HTERT RPE-1 (cell line): Measurements from ENCODE around the gene CAMK2D.
"Not testable (repeated sequence)": the region's sequence is repeated elsewhere in the genome, so short reads cannot be mapped to it uniquely, and the experiment has no call there.

Experiments
- in situ Hi-C: fragments of 300-500 bp; cut with MboI; formaldehyde crosslinking; loops from 4 replicates; pipeline ENCODE4 v1.14.3; 2020; ENCODE audit warnings: low sequenced_read_pairs

Gene CAMK2D

GRCh38 chr4:113687067-113687718, 74.3 kb downstream of the CAMK2D start:
- in situ Hi-C loops: no loop called here

- in situ Hi-C loops: not testable (repeated sequence)
Observed at GRCh38 chr4:113685157-113685556, 76.4 kb downstream of the CAMK2D start.

DNA sequence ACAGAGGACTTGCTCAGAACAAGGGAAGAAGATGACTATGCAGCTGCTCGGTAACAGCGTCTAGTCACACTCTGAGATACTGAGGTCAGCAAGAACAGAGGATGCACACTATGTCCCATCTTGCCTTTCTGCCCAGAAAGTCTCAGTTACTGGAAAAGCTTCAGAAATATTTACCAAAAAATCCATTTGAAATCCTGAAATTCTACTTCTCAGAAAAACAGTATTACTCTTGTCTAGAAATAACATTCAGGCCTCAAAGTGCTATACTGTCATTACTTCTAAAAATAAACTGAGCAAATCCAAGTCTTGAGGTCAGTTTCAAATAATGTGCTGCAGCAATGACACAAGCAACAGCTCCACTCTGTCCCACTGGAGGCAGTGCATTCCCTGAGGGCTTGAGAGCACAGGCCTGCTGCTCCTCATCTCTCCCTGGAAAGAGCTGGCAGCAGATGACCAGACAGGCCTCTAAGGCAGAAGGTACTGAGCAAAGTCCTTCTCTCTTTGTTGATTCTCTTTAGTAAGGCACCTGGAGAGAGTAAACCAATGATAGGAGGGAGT, 76.9 kb downstream of the CAMK2D start:
- in situ Hi-C loops: no loop called here

DNA sequence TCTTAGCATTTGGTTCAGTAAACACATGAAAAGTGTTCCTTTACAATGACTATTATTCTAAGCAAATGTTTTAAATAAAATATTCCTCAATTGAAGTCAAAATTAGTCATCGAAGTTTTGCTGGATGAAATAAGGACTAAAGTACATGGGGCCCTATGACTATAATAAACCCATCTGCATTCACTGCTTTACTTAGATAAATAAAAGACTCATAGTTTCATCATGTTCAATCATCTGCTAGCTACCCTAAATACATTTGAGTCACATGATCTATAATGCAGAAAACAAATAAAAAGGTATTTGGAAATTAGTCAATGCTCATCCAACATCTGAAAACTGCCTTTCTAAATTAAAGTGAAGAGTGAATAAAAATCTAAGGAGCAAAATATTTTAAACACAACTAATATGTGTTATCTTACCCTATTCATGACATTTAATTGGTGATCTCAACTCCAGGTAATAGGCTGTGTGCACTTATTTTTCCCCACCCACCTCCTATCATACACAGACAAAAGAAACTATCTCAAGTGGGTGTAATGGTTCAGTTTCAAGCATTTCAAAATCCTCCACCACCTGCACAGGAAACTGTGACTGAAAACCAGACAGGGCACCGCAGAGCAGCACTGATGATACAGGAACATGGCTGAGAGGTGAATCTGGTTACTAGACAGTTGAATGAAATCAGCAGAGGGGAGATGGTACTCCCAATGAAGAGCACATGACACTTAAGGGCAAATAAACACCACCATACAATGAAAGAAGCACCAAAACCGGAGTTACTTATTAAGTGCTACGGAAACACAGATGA, 78.6 kb downstream of the CAMK2D start:
- in situ Hi-C loops: no loop called here

DNA sequence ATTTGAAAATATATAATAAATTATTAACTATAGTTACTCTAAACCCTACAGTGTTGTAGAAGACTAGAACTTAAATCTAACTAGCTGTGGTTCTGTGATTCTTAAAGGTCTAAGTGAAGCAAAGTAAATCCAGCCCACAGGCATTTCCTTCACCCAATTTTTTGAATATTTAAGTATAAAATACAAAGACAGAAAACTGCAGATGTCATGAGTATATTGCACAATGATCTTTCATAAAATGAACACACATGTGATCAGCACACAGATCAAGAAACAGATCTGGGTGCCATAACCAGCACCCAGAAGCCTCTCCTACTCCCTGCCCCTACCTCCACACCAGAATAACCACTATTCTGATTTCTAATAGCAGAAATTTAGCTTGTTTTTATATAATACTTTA, 82.9 kb downstream of the CAMK2D start:
- in situ Hi-C loops: no loop called here

- in situ Hi-C loops: no loop called here
Observed at GRCh38 chr4:113677325-113677724, 84.2 kb downstream of the CAMK2D start.

- in situ Hi-C loops: no loop called here
Observed at GRCh38 chr4:113675731-113676697, 85.5 kb downstream of the CAMK2D start.

DNA sequence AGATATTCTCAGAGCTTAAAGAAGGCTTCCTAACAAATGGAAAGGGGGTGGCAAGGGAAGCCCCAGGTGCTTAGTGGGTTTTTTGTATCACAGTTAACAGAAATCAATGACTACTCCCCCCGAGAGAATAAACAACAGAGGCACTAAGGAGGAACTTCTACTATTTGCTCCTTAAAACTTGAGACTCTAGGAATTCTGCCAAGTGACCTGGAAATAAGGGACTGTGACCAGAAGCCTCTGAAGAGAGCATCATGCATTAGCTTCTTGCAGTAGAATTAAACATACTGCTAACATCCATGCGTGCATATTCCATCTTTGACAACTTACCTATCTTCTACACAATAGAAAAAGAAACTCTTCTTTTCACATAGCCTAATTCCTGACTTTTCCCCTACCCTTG, 86.8 kb downstream of the CAMK2D start:
- in situ Hi-C loops: no loop called here

DNA sequence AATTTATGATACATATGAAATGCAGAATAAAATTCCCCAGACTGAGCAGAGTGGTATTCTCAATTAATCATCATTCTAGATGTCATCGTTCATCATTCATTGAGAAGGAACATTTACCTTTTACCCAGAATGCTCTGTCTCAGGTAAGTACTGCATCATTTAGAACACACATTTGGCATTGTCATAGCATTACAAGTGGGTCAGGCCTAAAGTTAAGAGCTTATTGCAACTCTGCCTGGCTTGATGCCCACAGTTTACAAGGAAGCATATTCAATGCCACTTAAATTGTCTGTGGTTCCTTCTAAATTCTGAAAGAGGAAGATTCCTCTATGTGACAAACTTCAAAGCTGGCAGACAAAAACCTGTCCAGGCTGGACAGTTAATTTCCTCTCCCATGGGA, 87.3 kb downstream of the CAMK2D start:
- in situ Hi-C loops: no loop called here

- in situ Hi-C loops: no loop called here
Observed at GRCh38 chr4:113673450-113673849, 88.1 kb downstream of the CAMK2D start.

- in situ Hi-C loops: no loop called here
Observed at GRCh38 chr4:113666386-113667114, 95.0 kb downstream of the CAMK2D start.

- in situ Hi-C loops: no loop called here
Observed at GRCh38 chr4:113665036-113665435, 96.5 kb downstream of the CAMK2D start.

- in situ Hi-C loops: no loop called here
Observed at GRCh38 chr4:113662581-113662980, 99.0 kb downstream of the CAMK2D start.

DNA sequence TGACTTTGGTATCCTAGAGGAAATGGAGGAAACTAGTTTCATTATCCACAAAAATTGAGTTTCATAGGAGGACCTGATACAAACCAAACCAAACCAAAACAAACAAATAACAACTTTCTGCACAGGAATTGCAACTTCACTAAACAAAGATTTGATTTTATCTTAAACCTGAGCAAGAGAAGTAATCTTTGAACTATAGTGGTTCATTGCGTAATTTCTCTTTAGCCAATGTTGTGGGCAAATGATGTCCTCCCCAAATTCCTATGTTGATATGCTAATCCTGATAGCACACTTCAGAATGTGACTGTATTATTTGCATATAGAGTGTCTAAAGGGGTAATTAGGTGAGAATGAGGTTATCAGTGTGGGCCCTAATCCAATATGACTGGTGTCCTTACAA, 102.4 kb downstream of the CAMK2D start:
- in situ Hi-C loops: no loop called here

- in situ Hi-C loops: no loop called here
Observed at GRCh38 chr4:113657586-113658233, 103.8 kb downstream of the CAMK2D start.

DNA sequence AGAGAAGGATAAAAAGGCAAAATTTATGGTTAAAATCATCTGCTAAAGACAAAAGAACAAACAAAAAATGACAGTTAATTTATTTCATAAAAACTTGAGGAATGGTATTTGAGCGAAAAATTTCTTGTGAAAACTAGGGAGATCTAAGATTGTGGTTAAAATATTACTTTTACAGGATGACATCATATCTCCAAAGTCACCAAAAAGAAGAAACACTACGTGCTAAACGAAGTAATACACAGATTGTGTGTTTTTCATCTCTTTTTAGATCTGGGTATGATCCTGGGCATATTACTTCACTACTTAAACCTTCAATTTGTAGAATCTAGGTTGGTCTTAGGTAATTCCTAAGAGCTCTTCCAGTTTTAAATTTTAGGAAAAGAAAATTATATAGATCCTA, 107.7 kb downstream of the CAMK2D start:
- in situ Hi-C loops: no loop called here

DNA sequence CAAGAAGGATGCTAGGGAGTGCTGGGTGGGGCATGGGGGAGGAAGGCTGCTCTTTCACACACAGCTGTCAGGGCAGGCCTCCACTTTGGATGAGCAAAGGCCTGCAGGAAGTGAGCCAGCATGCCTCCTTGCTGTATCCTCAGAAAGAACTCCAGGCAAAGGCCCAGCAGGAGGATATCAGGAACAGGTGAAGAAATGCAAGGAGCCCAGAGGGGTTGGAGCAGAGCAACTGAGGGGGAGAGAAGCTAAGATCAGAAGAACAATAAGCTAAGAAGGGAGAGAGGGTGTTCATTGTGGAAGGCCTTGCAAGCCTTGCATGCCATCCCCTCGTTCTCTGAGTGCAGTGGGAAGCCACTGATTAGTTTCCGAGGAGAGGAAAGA, 115.1 kb downstream of the CAMK2D start:
- in situ Hi-C loops: no loop called here

DNA sequence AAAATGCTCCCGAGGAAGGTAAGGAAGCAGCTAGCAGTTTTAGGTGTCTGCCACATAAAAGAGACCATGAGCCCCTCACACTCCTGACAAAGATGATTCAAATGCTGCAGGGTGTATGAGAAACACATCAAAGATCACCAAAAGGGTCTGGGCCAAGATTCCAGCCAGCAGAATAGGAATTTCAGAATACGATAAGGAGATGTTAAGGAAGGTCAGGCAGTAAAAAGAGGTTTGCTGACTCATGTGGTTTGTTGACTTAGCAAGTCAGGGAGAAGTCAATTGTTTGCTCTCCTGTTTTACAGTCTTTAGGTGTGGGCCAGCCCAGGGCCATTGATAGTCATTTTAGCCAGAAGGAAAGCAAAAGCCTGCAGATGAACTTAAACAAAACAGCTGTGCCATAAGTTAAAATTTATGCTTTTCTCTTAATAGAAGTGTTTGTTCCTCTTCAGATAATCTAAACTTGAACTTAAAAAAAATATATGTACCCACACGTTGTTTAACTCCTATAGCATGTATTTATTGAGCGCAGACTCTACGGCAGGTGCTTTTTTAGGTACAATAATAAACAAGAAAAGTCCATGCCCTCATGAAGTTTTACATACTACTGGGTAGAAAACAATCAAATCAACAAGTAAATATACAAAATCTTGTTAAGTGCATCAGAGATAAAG, 115.6 kb downstream of the CAMK2D start:
- in situ Hi-C loops: no loop called here

- in situ Hi-C loops: no loop called here
Observed at GRCh38 chr4:113645288-113645687, 116.2 kb downstream of the CAMK2D start.
